HG02943 (cell line): ENCODE measurements around the gene METAP1.
"Not testable (repeated sequence)": the region's sequence is repeated elsewhere in the genome, so short reads cannot be mapped to it uniquely, and the experiment has no call there.

Experiments used
- ATAC-seq: cut with Tn5 transposase; IDR thresholded peaks from one replicate; pipeline ENCODE4 v1.9.1; 2021; ENCODE audit warnings: mild to moderate bottlenecking, low read depth, moderate library complexity; ENCODE audit not compliant: unreplicated experiment

The METAP1 gene

GRCh38 chr4:98995183-98996055 is at the start of gene METAP1:
Gene METAP1 (plus strand): TSS chr4:98995721. CDS start chr4:98995754, 33 bp downstream.
- ATAC-seq, result peak; percentile 88

GRCh38 chr4:98946359-98946758 is 49.2 kb upstream of the METAP1 start:
- ATAC-seq, result no peak

GRCh38 chr4:98950925-98951324 is 44.6 kb upstream of the METAP1 start:
- ATAC-seq, result no peak

- ATAC-seq, result no peak
Measured at GRCh38 chr4:98951710-98952109, 43.8 kb upstream of the METAP1 start.

GRCh38 chr4:98955229-98955628 is 40.3 kb upstream of the METAP1 start:
- no peak for ATAC-seq

GRCh38 chr4:98958065-98958464 is 37.5 kb upstream of the METAP1 start:
- no peak for ATAC-seq

- ATAC-seq, result no peak
Measured at GRCh38 chr4:98959411-98959810, 36.1 kb upstream of the METAP1 start.

- no peak for ATAC-seq
Measured at GRCh38 chr4:98961770-98962169, 33.8 kb upstream of the METAP1 start.

- no peak for ATAC-seq
Measured at GRCh38 chr4:98963538-98964433, 31.7 kb upstream of the METAP1 start.

- ATAC-seq, result no peak
Measured at GRCh38 chr4:98966926-98967325, 28.6 kb upstream of the METAP1 start.

GRCh38 chr4:98967786-98968329 is 27.7 kb upstream of the METAP1 start:
- no peak for ATAC-seq

- ATAC-seq, result no peak
Measured at GRCh38 chr4:98969878-98970785, 25.4 kb upstream of the METAP1 start.

GRCh38 chr4:98976716-98977115 is 18.8 kb upstream of the METAP1 start:
- ATAC-seq, result no peak

GRCh38 chr4:98977557-98977956 is 18.0 kb upstream of the METAP1 start:
- ATAC-seq, result no peak

- no peak for ATAC-seq
Measured at GRCh38 chr4:98987720-98988119, 7.8 kb upstream of the METAP1 start.

- not testable (repeated sequence) for ATAC-seq
Measured at GRCh38 chr4:98992835-98993234, 2.7 kb upstream of the METAP1 start.

GRCh38 chr4:98993419-98994071 is 2.0 kb upstream of the METAP1 start:
- ATAC-seq, result no peak

GRCh38 chr4:98994474-98995182 is 893 bp upstream of the METAP1 start:
- no peak for ATAC-seq
